ACHN (cell line): ENCODE measurements around the gene GPC5.
"Not testable (repeated sequence)": the region's sequence is repeated elsewhere in the genome, so short reads cannot be mapped to it uniquely, and the experiment has no call there.

Experiments used
- DNase-seq: peaks from one replicate; pipeline ENCODE4 v3.0.0-alpha.2; 2015
- in situ Hi-C: cut with HindIII; loops from 2 replicates; pipeline ENCODE4 v1.10.0; 2017; ENCODE audit warnings: low sequenced_read_pairs, low pct_ligation_motif_present, low pct_unique_long_range_greater_than_20kb

The GPC5 gene

GRCh38 chr13:92864584-92865284, 1466.3 kb downstream of the GPC5 start:
- DNase-seq, result no peak
- in situ Hi-C loops, result no loop called here

GRCh38 chr13:92873029-92873428, 1474.6 kb downstream of the GPC5 start:
- in situ Hi-C loops, result no loop called here
- DNase-seq, result no peak

DNA sequence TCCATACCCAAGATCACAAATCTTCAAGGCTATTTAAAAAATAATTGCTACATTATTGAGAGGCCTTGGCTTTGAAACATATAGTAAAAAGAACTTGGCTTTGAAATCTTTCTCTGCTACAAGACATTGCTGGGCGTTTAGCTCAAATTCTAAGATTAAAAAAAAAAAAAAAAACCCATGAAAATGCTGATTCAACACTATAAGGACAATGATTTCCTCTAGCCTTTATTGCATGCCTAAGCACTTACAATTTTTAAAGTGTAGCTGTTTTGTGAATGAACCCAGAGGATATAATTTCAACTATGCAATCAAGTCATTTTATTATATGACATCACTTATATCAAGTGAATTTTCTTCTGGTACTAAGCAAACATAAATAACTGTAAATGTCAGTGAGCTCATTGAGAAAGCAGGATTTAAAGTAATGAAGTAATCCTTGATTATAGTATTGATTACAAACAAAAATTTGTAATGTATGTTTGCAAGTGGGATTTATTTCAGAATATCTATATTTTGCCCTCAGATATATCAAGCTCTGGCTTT, 1488.2 kb downstream of the GPC5 start:
- DNase-seq, result no peak
- in situ Hi-C loops, result no loop called here

GRCh38 chr13:92894447-92894846, 1496.0 kb downstream of the GPC5 start:
- in situ Hi-C loops, result no loop called here

GRCh38 chr13:92896842-92897241, 1498.4 kb downstream of the GPC5 start:
- in situ Hi-C loops, result no loop called here
- peak; percentile 19 for DNase-seq

More at GRCh38 chr13:92894447-92894846, 1496.0 kb downstream of the GPC5 start:
- no peak for DNase-seq

- in situ Hi-C loops, DNase-seq: not testable (repeated sequence)
Measured at GRCh38 chr13:92898946-92899345, 1500.5 kb downstream of the GPC5 start.

DNA sequence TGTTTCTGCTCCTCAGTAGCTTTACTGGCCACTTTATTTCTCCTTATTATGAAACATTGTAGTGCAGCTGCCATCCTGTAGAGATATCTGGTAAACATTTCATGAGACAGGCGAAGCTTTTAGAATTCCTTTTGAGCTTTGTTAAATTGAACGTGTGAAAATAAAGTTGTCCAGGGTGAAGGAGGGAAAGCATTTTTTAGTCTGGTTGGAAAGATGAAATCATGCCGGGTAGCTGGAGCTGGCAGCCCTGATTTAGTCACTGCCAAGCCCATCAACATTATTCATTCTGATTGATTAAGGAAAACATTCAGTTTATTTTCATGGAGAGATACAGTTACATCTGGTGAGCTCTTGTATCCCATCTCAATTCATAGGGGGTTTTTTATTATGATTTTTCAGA, 1502.0 kb downstream of the GPC5 start:
- in situ Hi-C loops, result no loop called here
- DNase-seq, result no peak

- in situ Hi-C loops, result no loop called here
- DNase-seq, result no peak
Measured at GRCh38 chr13:92901739-92902138, 1503.3 kb downstream of the GPC5 start.

GRCh38 chr13:92912629-92913028, 1514.2 kb downstream of the GPC5 start:
- in situ Hi-C loops, result no loop called here
- no peak for DNase-seq

GRCh38 chr13:92913840-92914239, 1515.4 kb downstream of the GPC5 start:
- no peak for DNase-seq
- in situ Hi-C loops, result no loop called here
